HepG2 (cell line): Measurements from ENCODE around the gene SART1. TPM values are rescaled to one million over a fixed set of nuclear protein-coding genes. Genes with fewer than 3 reads are reported as not detected.

Experiments
- ATAC-seq: fragments of 200-7000 bp; cut with Tn5 transposase; 3 replicates; pipeline ENCODE4 v1.9.1; 2020; ENCODE audit warnings: mild to moderate bottlenecking, moderate library complexity
- BruUV-seq: library from RNA; stranded (reverse); fragments of 400-500 nt; replicated peaks from 2 replicates; lab custom pipeline; 2021; lab: Mats Ljungman, UMichigan
- CTCF ChIA-PET: fragments of 300-600 bp; formaldehyde crosslinking; extraction: SDS; loops from one replicate; lab custom pipeline; 2021; ENCODE audit warnings: low total read pairs, inconsistent platforms, low intra/inter-chr PET ratio; lab: Yijun Ruan, JAX
- POLR2A ChIA-PET: fragments of 350-600 bp; sonication (Branson Sonifier 250); formaldehyde crosslinking; loops from one replicate; lab custom pipeline; 2020; ENCODE audit warnings: antibody characterized with exemption, inconsistent platforms; lab: Yijun Ruan, JAX
- DNase-seq: peaks from one replicate; pipeline ENCODE4 v3.0.0-alpha.2; 2015; ENCODE audit warnings: low spot score
- FAIRE-seq: peaks from 3 replicates; lab custom pipeline; 2011; peaks lifted over from hg19 to GRCh38; lab: Jason Lieb, UNC
- H2AFZ ChIP-seq: one replicate; pipeline ENCODE4 v1.6.1; 2011; ENCODE audit warnings: low read length, inconsistent platforms
- H3K27ac ChIP-seq: fragments of 300-600 bp; 3 replicates; pipeline ENCODE4 v1.8.0; 2011; ENCODE audit warnings: mixed run types, mild to moderate bottlenecking, mixed read lengths, low read length, inconsistent platforms; ENCODE audit not compliant: insufficient read depth; ENCODE audit errors: extremely low read length
- H3K27me3 ChIP-seq, 2 experiments: fragments of 200-600 bp in 1 of 2; 2 replicates in 1 of 2; 3 replicates in 1 of 2; pipeline versions ENCODE4 v1.6.0 to v1.8.0; 2011; ENCODE audit warnings: low read length in 2 of 2, mild to moderate bottlenecking in 2 of 2, moderate library complexity in 2 of 2, inconsistent platforms in 1 of 2; ENCODE audit not compliant: insufficient read depth in 2 of 2, control insufficient read depth in 1 of 2
- H3K36me3 ChIP-seq, 2 experiments: fragments of 200-600 bp in 1 of 2; replicated peaks in 1 of 2; 2 replicates in 1 of 2; 3 replicates in 1 of 2; pipeline versions ENCODE4 v1.5.1 to v1.8.0; 2011; ENCODE audit warnings: low read length in 2 of 2, inconsistent platforms in 1 of 2; ENCODE audit not compliant: insufficient read depth in 2 of 2, control insufficient read depth in 1 of 2
- H3K4me1 ChIP-seq: 2 replicates; pipeline ENCODE4 v1.5.1; 2012; ENCODE audit warnings: low read length, inconsistent platforms; ENCODE audit not compliant: insufficient read depth
- H3K4me2 ChIP-seq: 2 replicates; pipeline ENCODE4 v1.6.0; 2011; ENCODE audit warnings: low read depth, low read length, inconsistent platforms
- H3K4me3 ChIP-seq, 3 experiments: fragments of 200-600 bp in 1 of 3; sonication (generic), shearing (Covaris generic) in 1 of 3; replicated peaks in 1 of 3; 2 replicates each; pipeline ENCODE4 v1.5.1; 2011 to 2016; ENCODE audit warnings: low read length in 3 of 3, inconsistent platforms in 2 of 3, low read depth in 2 of 3, mild to moderate bottlenecking in 2 of 3, control low read depth in 1 of 3, mixed read lengths in 1 of 3; ENCODE audit not compliant: insufficient read depth in 1 of 3
- H3K79me2 ChIP-seq: one replicate; pipeline ENCODE4 v1.6.1; 2011; ENCODE audit warnings: low read length, inconsistent platforms; ENCODE audit not compliant: insufficient read depth
- H3K9ac ChIP-seq: 2 replicates; pipeline ENCODE4 v1.6.0; 2011; ENCODE audit warnings: mild to moderate bottlenecking, low read depth, low read length, inconsistent platforms; ENCODE audit not compliant: insufficient read depth
- H3K9me3 ChIP-seq: 2 replicates; pipeline ENCODE4 v1.5.1; 2012; ENCODE audit warnings: mild to moderate bottlenecking, low read length
- H4K20me1 ChIP-seq: 2 replicates; pipeline ENCODE4 v1.6.0; 2011; ENCODE audit warnings: inconsistent platforms, mild to moderate bottlenecking, low read length, moderate library complexity; ENCODE audit not compliant: insufficient read depth
- HOXD1 ChIP-seq: sonication (generic); formaldehyde crosslinking; IDR thresholded peaks from 2 replicates; pipeline ENCODE4 v1.5.0; 2020; ENCODE audit warnings: missing genetic modification reagents
- KDM1A ChIP-seq: IDR thresholded peaks from 2 replicates; pipeline ENCODE4 v1.6.1; 2016; ENCODE audit warnings: missing compliant biosample characterization
- NPAS2 ChIP-seq: sonication (generic); formaldehyde crosslinking; IDR thresholded peaks from 2 replicates; pipeline ENCODE4 v1.8.0; 2022; ENCODE audit warnings: mild to moderate bottlenecking, missing genetic modification reagents, borderline replicate concordance
- ZBTB33 ChIP-seq: sonication (generic); formaldehyde crosslinking; IDR thresholded peaks from 2 replicates; pipeline ENCODE4 v1.4.0; 2020; ENCODE audit warnings: missing genetic modification reagents
- ZNF713 ChIP-seq: sonication (generic); formaldehyde crosslinking; IDR thresholded peaks from 2 replicates; pipeline ENCODE4 v1.4.0; 2020; ENCODE audit warnings: mild to moderate bottlenecking, missing genetic modification reagents
- ZNF850 ChIP-seq: sonication (generic); formaldehyde crosslinking; conservative IDR thresholded peaks from 2 replicates; pipeline ENCODE4 v1.9.0; 2021; ENCODE audit warnings: mild to moderate bottlenecking, missing genetic modification reagents
- WGBS: methylation state at CpG from one replicate; pipeline ENCODE4 v1.1.6; 2017; ENCODE audit warnings: low lambda C conversion rate; 5-methylcytosine and 5-hydroxymethylcytosine counted together
- in situ Hi-C: cut with HindIII; loops from 2 replicates; pipeline ENCODE4 v1.10.0; 2017; ENCODE audit warnings: low pct_unique_long_range_greater_than_20kb; ENCODE audit not compliant: extremely low pct_ligation_motif_present
- intact Hi-C: fragments of 100-400 bp; cut with micrococcal nuclease; formaldehyde crosslinking; loops from one replicate; pipeline ENCODE4 v1.10.0; 2022; ENCODE audit not compliant: unreplicated experiment
- polyA plus RNA-seq, 8 experiments: library from polyadenylated mRNA; depleted of rRNA in 3 of 8; stranded (reverse) in 7 of 8; unstranded in 1 of 8; fragments of >200 nt; fragmentation: Illumina TruSeq in 4 of 8; extraction: Trizol in 4 of 8; gene quantifications; 2 replicates each; pipeline versions ENCODE4 v1.2.1 to v1.2.3, GENCODE V29; 2011 to 2016; ENCODE audit warnings: low read depth in 4 of 8, missing spikeins in 1 of 8, mixed read lengths in 1 of 8; ENCODE audit not compliant: insufficient read depth in 1 of 8
- total RNA-seq, 5 experiments: library from RNA; depleted of rRNA; stranded (reverse); fragments of >200 nt; fragmentation: Illumina TruSeq; extraction: Trizol; gene quantifications; 2 replicates each; pipeline ENCODE4 v1.2.3, GENCODE V29; 2016; ENCODE audit warnings: low read depth in 1 of 5
- TF ChIP-seq, protein P1 (sequence below): conservative IDR thresholded peaks from 2 replicates; pipeline ENCODE4 v1.6.1; 2018; ENCODE audit warnings: missing genetic modification reagents

SART1 gene
- total and polyA plus RNA-seq, 2 of the 13 experiments (the other 11 are each of a cell fraction or from before 2014, with no cell fraction given), result 11.3 to 22.5 TPM

DNA sequence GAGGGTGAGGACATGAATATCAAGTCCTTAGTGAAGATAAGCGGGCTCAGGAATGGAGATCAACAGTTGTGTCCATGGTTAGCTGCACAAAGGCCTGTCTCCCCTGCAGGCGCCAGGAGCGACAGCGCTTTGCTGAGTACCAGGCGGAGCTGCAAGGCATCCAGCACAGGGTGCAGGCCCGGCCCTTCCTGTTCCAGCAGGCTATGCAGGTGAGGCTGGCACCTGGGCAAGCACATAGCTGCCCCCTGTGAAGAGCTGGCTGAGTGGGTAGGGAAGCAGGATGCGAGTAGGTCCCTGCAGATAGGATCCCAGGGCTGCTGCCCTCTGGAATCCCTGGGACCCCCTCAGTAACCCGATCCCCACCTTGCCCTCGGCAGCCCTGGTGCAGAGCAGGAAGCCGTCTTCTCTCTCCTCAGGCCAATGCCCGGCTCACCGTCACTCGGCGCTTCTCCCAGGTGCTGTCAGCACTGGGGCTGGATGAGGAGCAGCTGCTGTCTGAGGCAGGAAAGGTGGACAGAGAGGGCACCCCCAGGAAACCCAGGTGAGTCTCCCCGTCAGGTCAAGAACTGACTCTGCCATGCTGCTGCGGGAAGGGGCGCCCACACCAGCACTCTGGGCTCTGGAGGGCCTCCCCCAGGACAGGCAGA, 2.6 kb upstream of the SART1 start:
- H3K9me3 ChIP-seq, result no peaks in the 10 kb centered on the region
- H3K36me3 ChIP-seq, result peaks cover 2 to 3% of the 10 kb centered on the region in 2 experiments; a peak in 4 of 5 replicates
- FAIRE-seq (no peak), DNase-seq (no peak), ATAC-seq (no peak)
- no peak overlapping the region for H3K4me2 ChIP-seq
- peaks cover 63% of the 10 kb centered on the region for H3K4me1 ChIP-seq
- intact Hi-C loops, result no loop called here
- peaks cover 20% of the 10 kb centered on the region for H3K79me2 ChIP-seq
- no peaks in the 10 kb centered on the region; a peak in 1 of 5 replicates for H3K27me3 ChIP-seq
- WGBS, result 85% methylated on average over 4 of the region's 17 CpGs
- H2AFZ ChIP-seq, result no peak overlapping the region
- TF ChIP-seq ZBTB33 (peak; percentile 76; the same call in 1 of the 2 replicates), KDM1A (CRISPR knock-in tag) (no peak)
- in situ Hi-C loops, result no loop called here
- BruUV-seq, result no TSS peak
- no peak overlapping the region for H3K9ac ChIP-seq
- no peak overlapping the region for H3K4me3 ChIP-seq
- ChIA-PET CTCF (no interaction called here), POLR2A (interaction anchor here (1.3 kb wide), 1 partner anchor 71 kb away, joined by 5 read pairs; the partner anchor contains the start of gene FIBP)
- H3K27ac ChIP-seq, result no peak overlapping the region
- H4K20me1 ChIP-seq, result no peaks in the 10 kb centered on the region

DNA sequence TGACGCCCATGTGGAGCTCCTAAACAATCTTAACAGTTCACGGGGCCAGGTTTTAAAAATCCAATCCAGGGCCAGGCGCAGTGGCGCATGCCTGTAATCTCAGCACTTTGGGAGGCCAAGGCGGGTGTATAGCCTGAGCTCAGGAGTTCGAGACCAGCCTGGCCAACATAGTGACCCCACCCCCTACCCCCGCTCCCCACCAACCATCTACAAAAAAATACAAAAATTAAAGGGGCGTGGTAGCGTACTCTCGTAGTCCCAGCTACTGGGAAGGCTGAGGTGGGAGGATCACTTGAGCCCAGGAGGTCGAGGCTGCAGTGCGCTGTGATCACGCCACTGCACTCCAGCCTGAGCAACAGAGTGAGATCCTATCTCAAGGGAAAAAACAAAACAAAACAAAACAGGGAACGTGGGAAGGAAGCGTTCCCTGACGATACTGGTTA, 689 bp upstream of the SART1 start:
- Histone ChIP-seq H3K79me2 (peaks cover 22% of the 10 kb centered on the region), H3K9me3 (no peaks in the 10 kb centered on the region), H3K4me2 (peak overlapping the region; percentile 98), H3K27ac (peak overlapping the region; percentile 89), H4K20me1 (no peaks in the 10 kb centered on the region), H3K4me3 (peak overlapping the region; percentile 89 to 97 (median 97)), H3K36me3 (peaks cover 15 to 22% of the 10 kb centered on the region in 2 experiments), H3K9ac (peak overlapping the region; percentile 98), H3K4me1 (peaks cover 65% of the 10 kb centered on the region), H2AFZ (no peak overlapping the region), H3K27me3 (no peaks in the 10 kb centered on the region; a peak in 1 of 5 replicates)
- no peak for DNase-seq
- BruUV-seq, result no TSS peak
- in situ Hi-C loops, result no loop called here
- ChIA-PET CTCF (interaction anchor here (1.1 kb wide), 1 partner anchor 76 kb away, joined by 3 read pairs; no protein-coding TSS in a partner anchor), POLR2A (interaction anchor here (0.8 to 1.4 kb wide), 10 partner anchors 9 to 103 kb away, joined by 3 to 7 read pairs (median 4); partner anchors contain the start of genes CCDC85B, CFL1, FIBP and MUS81)
- FAIRE-seq, result no peak
- WGBS, result 51% methylated on average over 16 of the region's 16 CpGs
- no peak; the same call in 2 of the 3 replicates for ATAC-seq
- intact Hi-C loops, result loop anchor here (1.0 kb wide), 1 partner anchor 73 kb away; the partner anchor contains the start of gene FIBP
- TF ChIP-seq ZNF850 (CRISPR knock-in tag) (0 out of 2 replicates have a peak, but pooled peaks have one; percentile 9), HOXD1 (CRISPR knock-in tag) (no peak), ZNF713 (CRISPR knock-in tag) (no peak), NPAS2 (no peak), ZBTB33 (0 out of 2 replicates have a peak, but pooled peaks have one; percentile 3)
- TF ChIP-seq, protein P1, sequence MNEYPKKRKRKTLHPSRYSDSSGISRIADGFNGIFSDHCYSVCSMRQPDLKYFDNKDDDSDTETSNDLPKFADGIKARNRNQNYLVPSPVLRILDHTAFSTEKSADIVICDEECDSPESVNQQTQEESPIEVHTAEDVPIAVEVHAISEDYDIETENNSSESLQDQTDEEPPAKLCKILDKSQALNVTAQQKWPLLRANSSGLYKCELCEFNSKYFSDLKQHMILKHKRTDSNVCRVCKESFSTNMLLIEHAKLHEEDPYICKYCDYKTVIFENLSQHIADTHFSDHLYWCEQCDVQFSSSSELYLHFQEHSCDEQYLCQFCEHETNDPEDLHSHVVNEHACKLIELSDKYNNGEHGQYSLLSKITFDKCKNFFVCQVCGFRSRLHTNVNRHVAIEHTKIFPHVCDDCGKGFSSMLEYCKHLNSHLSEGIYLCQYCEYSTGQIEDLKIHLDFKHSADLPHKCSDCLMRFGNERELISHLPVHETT, result no peak
